Mesendoderm (in vitro differentiated cells): ENCODE measurements around the gene POLD2.
A peak's percentile ranks its signal among the peaks of the same experiment; 100 is the strongest.

Experiments
- DNase-seq: peaks from one replicate; pipeline ENCODE4 v3.0.0; 2013
- H2AK5ac ChIP-seq: 2 replicates; pipeline ENCODE4 v1.6.1; 2013; ENCODE audit warnings: low read length, inconsistent platforms
- H2BK120ac ChIP-seq: 2 replicates; pipeline ENCODE4 v1.6.1; 2013; ENCODE audit warnings: low read depth, mild to moderate bottlenecking, low read length, moderate library complexity, mixed read lengths
- H2BK15ac ChIP-seq: replicated peaks from 2 replicates; pipeline ENCODE4 v1.6.1; 2013; ENCODE audit warnings: low read depth, mild to moderate bottlenecking, moderate library complexity
- H2BK5ac ChIP-seq: 2 replicates; pipeline ENCODE4 v1.6.1; 2013; ENCODE audit warnings: low read length, inconsistent platforms
- H3K18ac ChIP-seq: 2 replicates; pipeline ENCODE4 v1.6.1; 2013; ENCODE audit warnings: mild to moderate bottlenecking, low read length, mixed read lengths
- H3K23ac ChIP-seq: one replicate; pipeline ENCODE4 v1.6.1; 2013; ENCODE audit warnings: low read length
- H3K27ac ChIP-seq: 2 replicates; pipeline ENCODE4 v1.5.1; 2013; ENCODE audit warnings: low read depth, mild to moderate bottlenecking, inconsistent platforms, low read length, moderate library complexity
- H3K27me3 ChIP-seq: 2 replicates; pipeline ENCODE4 v1.6.1; 2013; ENCODE audit warnings: low read length, control low read depth, mild to moderate bottlenecking, inconsistent platforms; ENCODE audit not compliant: insufficient read depth, poor library complexity
- H3K36me3 ChIP-seq: 2 replicates; pipeline ENCODE4 v1.6.1; 2013; ENCODE audit warnings: low read length, inconsistent platforms; ENCODE audit not compliant: control insufficient read depth, insufficient read depth
- H3K4ac ChIP-seq: one replicate; pipeline ENCODE4 v1.6.1; 2013; ENCODE audit warnings: low read depth, mild to moderate bottlenecking, low read length, moderate library complexity
- H3K4me1 ChIP-seq: 2 replicates; pipeline ENCODE4 v1.6.1; 2013; ENCODE audit warnings: low read depth, low read length, inconsistent platforms; ENCODE audit not compliant: control insufficient read depth
- H3K4me2 ChIP-seq: 2 replicates; pipeline ENCODE4 v1.6.1; 2013; ENCODE audit warnings: low read length
- H3K4me3 ChIP-seq: 2 replicates; pipeline ENCODE4 v1.5.1; 2013; ENCODE audit warnings: mild to moderate bottlenecking, low read length
- H3K56ac ChIP-seq: one replicate; pipeline ENCODE4 v1.6.1; 2013; ENCODE audit warnings: low read length
- H3K79me1 ChIP-seq: 2 replicates; pipeline ENCODE4 v1.6.1; 2013; ENCODE audit warnings: low read length, inconsistent platforms
- H3K79me2 ChIP-seq: 2 replicates; pipeline ENCODE4 v1.6.1; 2013; ENCODE audit warnings: mild to moderate bottlenecking, low read length; ENCODE audit not compliant: control insufficient read depth, insufficient read depth
- H3K9ac ChIP-seq: 2 replicates; pipeline ENCODE4 v1.6.1; 2013; ENCODE audit warnings: low read length, inconsistent platforms
- H4K5ac ChIP-seq: one replicate; pipeline ENCODE4 v1.6.1; 2013; ENCODE audit warnings: low read length
- H4K8ac ChIP-seq: one replicate; pipeline ENCODE4 v1.6.1; 2013; ENCODE audit warnings: low read depth, mild to moderate bottlenecking, control low read depth, low read length, moderate library complexity
- WGBS: extraction: QIAGEN DNeasy Blood & Tissue Kit; methylation state at CpG from one replicate; pipeline ENCODE4 v1.1.7; 2013; ENCODE audit warnings: low lambda C conversion rate, missing lambda C conversion rate; ENCODE audit not compliant: insufficient coverage; ENCODE audit errors: extremely low coverage; 5-methylcytosine and 5-hydroxymethylcytosine counted together

POLD2 gene

GRCh38 chr7:44163591-44163990 lies 40.2 kb upstream of the POLD2 start:
- Histone ChIP-seq H2AK5ac (no peak overlapping the region), H2BK120ac (no peak overlapping the region), H3K4me3 (no peak overlapping the region), H3K18ac (no peak overlapping the region), H3K56ac (no peak overlapping the region), H4K5ac (no peak overlapping the region), H3K79me2 (no peaks in the 10 kb centered on the region), H3K79me1 (no peaks in the 10 kb centered on the region), H3K27ac (no peak overlapping the region), H3K36me3 (no peaks in the 10 kb centered on the region), H3K4me2 (no peak overlapping the region), H4K8ac (no peak overlapping the region), H3K27me3 (no peaks in the 10 kb centered on the region), H2BK15ac (no peak overlapping the region), H3K23ac (no peak overlapping the region), H2BK5ac (no peak overlapping the region), H3K4me1 (no peaks in the 10 kb centered on the region), H3K9ac (no peak overlapping the region), H3K4ac (no peak overlapping the region)
- peak; percentile 15 for DNase-seq
- no CpG with 5 or more reads among the region's 1 CpG for WGBS

- WGBS, result no CpG with 5 or more reads among the region's 1 CpG
- no peak overlapping the region for H3K4me3 ChIP-seq
- H3K18ac ChIP-seq, result no peak overlapping the region
- H3K27ac ChIP-seq, result no peak overlapping the region
- H3K79me2 ChIP-seq, result no peaks in the 10 kb centered on the region
- H3K56ac ChIP-seq, result no peak overlapping the region
- H4K8ac ChIP-seq, result no peak overlapping the region
- peak; percentile 45 for DNase-seq
- H2BK5ac ChIP-seq, result no peak overlapping the region
- no peak overlapping the region for H3K9ac ChIP-seq
- no peak overlapping the region for H3K4me2 ChIP-seq
- H2BK15ac ChIP-seq, result no peak overlapping the region
- no peaks in the 10 kb centered on the region for H3K36me3 ChIP-seq
- no peak overlapping the region for H3K23ac ChIP-seq
- no peak overlapping the region for H2BK120ac ChIP-seq
- no peak overlapping the region for H3K4ac ChIP-seq
- H2AK5ac ChIP-seq, result no peak overlapping the region
- H3K4me1 ChIP-seq, result no peaks in the 10 kb centered on the region
- H3K27me3 ChIP-seq, result no peaks in the 10 kb centered on the region
- no peak overlapping the region for H4K5ac ChIP-seq
- no peaks in the 10 kb centered on the region for H3K79me1 ChIP-seq
These were observed 39.5 kb upstream of the POLD2 start for GRCh38 chr7:44162785-44163395.

GRCh38 chr7:44162179-44162578 lies 38.8 kb upstream of the POLD2 start:
- no peak overlapping the region for H3K9ac ChIP-seq
- DNase-seq, result no peak
- no peak overlapping the region for H3K27ac ChIP-seq
- no peak overlapping the region for H3K56ac ChIP-seq
- no peaks in the 10 kb centered on the region for H3K4me1 ChIP-seq
- H4K8ac ChIP-seq, result no peak overlapping the region
- no peak overlapping the region for H4K5ac ChIP-seq
- H3K4me2 ChIP-seq, result no peak overlapping the region
- H2BK15ac ChIP-seq, result no peak overlapping the region
- H3K23ac ChIP-seq, result no peak overlapping the region
- H3K79me2 ChIP-seq, result no peaks in the 10 kb centered on the region
- no peak overlapping the region for H2AK5ac ChIP-seq
- no peak overlapping the region for H2BK120ac ChIP-seq
- H3K18ac ChIP-seq, result no peak overlapping the region
- H3K4me3 ChIP-seq, result no peak overlapping the region
- H3K27me3 ChIP-seq, result no peaks in the 10 kb centered on the region
- H2BK5ac ChIP-seq, result no peak overlapping the region
- H3K36me3 ChIP-seq, result no peaks in the 10 kb centered on the region
- no peaks in the 10 kb centered on the region for H3K79me1 ChIP-seq
- H3K4ac ChIP-seq, result no peak overlapping the region
- WGBS, result no CpG with 5 or more reads among the region's 4 CpGs

GRCh38 chr7:44161371-44161770 lies 38.0 kb upstream of the POLD2 start:
- no peaks in the 10 kb centered on the region for H3K79me1 ChIP-seq
- WGBS, result no CpG with 5 or more reads among the region's 2 CpGs
- no peak overlapping the region for H2BK120ac ChIP-seq
- H2BK15ac ChIP-seq, result no peak overlapping the region
- H2BK5ac ChIP-seq, result no peak overlapping the region
- no peak overlapping the region for H3K27ac ChIP-seq
- H3K27me3 ChIP-seq, result no peaks in the 10 kb centered on the region
- no peaks in the 10 kb centered on the region for H3K4me1 ChIP-seq
- H3K9ac ChIP-seq, result no peak overlapping the region
- H3K4ac ChIP-seq, result no peak overlapping the region
- no peak overlapping the region for H2AK5ac ChIP-seq
- no peak overlapping the region for H3K56ac ChIP-seq
- H3K4me2 ChIP-seq, result no peak overlapping the region
- no peak overlapping the region for H3K4me3 ChIP-seq
- H3K18ac ChIP-seq, result no peak overlapping the region
- no peak for DNase-seq
- no peak overlapping the region for H4K8ac ChIP-seq
- H3K23ac ChIP-seq, result no peak overlapping the region
- H3K36me3 ChIP-seq, result no peaks in the 10 kb centered on the region
- no peak overlapping the region for H4K5ac ChIP-seq
- H3K79me2 ChIP-seq, result no peaks in the 10 kb centered on the region

GRCh38 chr7:44159824-44160630 lies 36.7 kb upstream of the POLD2 start:
- Histone ChIP-seq H2BK120ac (no peak overlapping the region), H3K56ac (no peak overlapping the region), H4K8ac (no peak overlapping the region), H3K27me3 (no peaks in the 10 kb centered on the region), H3K79me2 (no peaks in the 10 kb centered on the region), H3K36me3 (no peaks in the 10 kb centered on the region), H4K5ac (no peak overlapping the region), H3K4me2 (no peak overlapping the region), H3K79me1 (no peaks in the 10 kb centered on the region), H3K4me1 (no peaks in the 10 kb centered on the region), H3K23ac (no peak overlapping the region), H2BK15ac (no peak overlapping the region), H3K18ac (no peak overlapping the region), H2BK5ac (no peak overlapping the region), H3K27ac (no peak overlapping the region), H3K4ac (no peak overlapping the region), H2AK5ac (no peak overlapping the region), H3K9ac (no peak overlapping the region), H3K4me3 (no peak overlapping the region)
- no peak for DNase-seq
- no CpG with 5 or more reads among the region's 5 CpGs for WGBS
